Body of pancreas (tissue), 4 donors: ENCODE measurements around the gene MYO16.
"Not testable (repeated sequence)": the region's sequence is repeated elsewhere in the genome, so short reads cannot be mapped to it uniquely, and the experiment has no call there.

Experiments used
- CTCF ChIP-seq, 7 experiments: fragments of 450-650 bp in 4 of 7; fragments of 200-600 bp in 3 of 7; sonication (generic) in 3 of 7; IDR thresholded peaks; one replicate each; pipeline ENCODE4 v1.5.1; 2016 to 2019; ENCODE audit warnings: antibody characterized with exemption in 7 of 7
- POLR2A ChIP-seq, 3 donors: fragments of 450-650 bp; IDR thresholded peaks; one replicate each; pipeline ENCODE4 v1.6.1; 2016; ENCODE audit warnings: antibody characterized with exemption in 3 of 3, mild to moderate bottlenecking in 2 of 3

DNA sequence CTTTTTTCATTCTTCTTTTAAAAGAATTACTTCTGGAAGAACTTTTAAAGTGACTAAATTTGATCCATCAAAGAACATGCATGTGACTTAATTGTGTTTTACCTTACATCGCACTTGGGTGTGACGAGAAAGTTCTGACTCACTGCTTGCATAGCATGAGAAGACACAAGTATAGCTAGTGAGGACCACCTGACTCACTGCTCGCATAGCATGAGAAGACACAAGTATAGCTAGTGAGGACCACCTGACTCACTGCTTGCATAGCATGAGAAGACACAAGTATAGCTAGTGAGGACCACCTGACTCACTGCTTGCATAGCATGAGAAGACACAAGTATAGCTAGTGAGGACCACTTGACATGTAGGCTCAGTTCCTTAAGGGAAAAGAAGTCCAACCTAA, 362.0 kb downstream of the MYO16 start:
- not testable (repeated sequence) for TF ChIP-seq CTCF, POLR2A (IDR thresholded peaks at IDR 0.05)
